PC-3 (cell line): ENCODE measurements around the gene OR13G1. TPM values are rescaled to one million over a fixed set of nuclear protein-coding genes. Genes with fewer than 3 reads are reported as not detected.

Experiments
- ATAC-seq: fragments of 200-7000 bp; cut with Tn5 transposase; 2 replicates; pipeline ENCODE4 v1.9.1; 2020; ENCODE audit warnings: mild to moderate bottlenecking, moderate library complexity
- Bru-seq: library from RNA; stranded (reverse); fragments of 400-500 nt; gene quantifications from one replicate; lab custom pipeline; 2021; lab: Mats Ljungman, UMichigan
- BruChase-seq, 2 experiments: library from RNA; stranded (reverse); fragments of 400-500 nt; gene quantifications; one replicate each; lab custom pipeline; 2021; lab: Mats Ljungman, UMichigan
- BruUV-seq: library from RNA; stranded (reverse); fragments of 400-500 nt; replicated peaks from 2 replicates; lab custom pipeline; 2021; lab: Mats Ljungman, UMichigan
- CTCF ChIA-PET: fragments of 300-600 bp; sonication (Branson Sonifier 250); formaldehyde crosslinking; loops from one replicate; lab custom pipeline; 2022; ENCODE audit warnings: antibody characterized with exemption; lab: Charles Lee
- POLR2A ChIA-PET: fragments of 300-600 bp; sonication (Branson Sonifier 250); formaldehyde crosslinking; loops from one replicate; lab custom pipeline; 2022; ENCODE audit warnings: antibody characterized with exemption; ENCODE audit not compliant: unreplicated experiment; lab: Charles Lee
- DNase-seq: peaks from one replicate; pipeline ENCODE4 v3.0.0-alpha.2; 2015
- H2AFZ ChIP-seq: fragments of 300-600 bp; sonication (generic); 2 replicates; pipeline ENCODE4 v1.6.0; 2016; ENCODE audit warnings: antibody characterized with exemption, low read length
- H3F3A ChIP-seq: fragments of 300-600 bp; sonication (generic); one replicate; pipeline ENCODE4 v1.6.0; 2017; ENCODE audit warnings: antibody characterized with exemption, low read length, control low read depth, mild to moderate bottlenecking; ENCODE audit not compliant: unreplicated experiment
- H3K27ac ChIP-seq: fragments of 300-600 bp; sonication (generic); 2 replicates; pipeline ENCODE4 v1.5.1; 2016; ENCODE audit warnings: mild to moderate bottlenecking, low read length
- H3K27me3 ChIP-seq: fragments of 300-600 bp; sonication (generic); 2 replicates; pipeline ENCODE4 v1.6.1; 2016; ENCODE audit warnings: low read length, mixed read lengths
- H3K36me3 ChIP-seq: fragments of 300-600 bp; sonication (generic); 2 replicates; pipeline ENCODE4 v1.6.1; 2016; ENCODE audit warnings: low read depth, mixed run types, low read length, mixed read lengths
- H3K4me1 ChIP-seq: fragments of 300-600 bp; sonication (generic); 2 replicates; pipeline ENCODE4 v1.5.1; 2016; ENCODE audit warnings: low read length; ENCODE audit not compliant: insufficient read depth
- H3K4me2 ChIP-seq: fragments of 300-600 bp; sonication (generic); 2 replicates; pipeline ENCODE4 v1.6.0; 2016; ENCODE audit warnings: low read length
- H3K4me3 ChIP-seq: fragments of 300-600 bp; sonication (generic); 2 replicates; pipeline ENCODE4 v1.5.1; 2016; ENCODE audit warnings: mild to moderate bottlenecking, low read length, mixed read lengths
- H3K79me2 ChIP-seq: fragments of 300-600 bp; sonication (generic); 2 replicates; pipeline ENCODE4 v1.6.1; 2017; ENCODE audit warnings: low read length, mixed read lengths
- H3K9ac ChIP-seq: fragments of 300-600 bp; sonication (generic); 2 replicates; pipeline ENCODE4 v1.6.0; 2016; ENCODE audit warnings: mild to moderate bottlenecking, low read length
- H3K9me2 ChIP-seq: fragments of 300-600 bp; sonication (generic); replicated peaks from 2 replicates; pipeline ENCODE4 v1.6.1; 2016; ENCODE audit warnings: mixed run types, low read length, mixed read lengths
- H3K9me3 ChIP-seq: fragments of 300-600 bp; sonication (generic); 2 replicates; pipeline ENCODE4 v1.6.1; 2016; ENCODE audit warnings: low read length, mixed read lengths
- H4K20me1 ChIP-seq: fragments of 300-600 bp; sonication (generic); 2 replicates; pipeline ENCODE4 v1.6.1; 2016; ENCODE audit warnings: low read length, mixed read lengths
- EZH2 ChIP-seq: fragments of 300-600 bp; sonication (generic); IDR thresholded peaks from one replicate; pipeline ENCODE4 v1.6.1; 2017; ENCODE audit warnings: antibody characterized with exemption, mild to moderate bottlenecking, low read length; ENCODE audit not compliant: unreplicated experiment
- EZH2phosphoT487 ChIP-seq: fragments of 300-600 bp; sonication (generic); IDR thresholded peaks from 2 replicates; pipeline ENCODE4 v1.6.1; 2018; ENCODE audit warnings: mild to moderate bottlenecking, antibody characterized with exemption, low read length, borderline replicate concordance
- intact Hi-C: fragments of 100-400 bp; cut with micrococcal nuclease; formaldehyde crosslinking; loops from 2 replicates; pipeline ENCODE4 v1.9.0; 2023
- long read RNA-seq: library from polyadenylated mRNA; unstranded; transcript quantifications from one replicate; pipeline ENCODE4 v2.0.0, GENCODE V29; 2021; ENCODE audit not compliant: unreplicated experiment
- total RNA-seq: library from RNA; depleted of rRNA; stranded (reverse); fragments of >200 nt; gene quantifications from 2 replicates; pipeline ENCODE4 v1.2.3, GENCODE V29; 2014; rRNA removed
- TF ChIP-seq, protein P1 (sequence below): fragments of 300-600 bp; sonication (generic); conservative IDR thresholded peaks from 2 replicates; pipeline ENCODE4 v1.5.1; 2017; ENCODE audit warnings: antibody characterized with exemption, low read depth, mild to moderate bottlenecking, low read length

The OR13G1 gene, protein sequence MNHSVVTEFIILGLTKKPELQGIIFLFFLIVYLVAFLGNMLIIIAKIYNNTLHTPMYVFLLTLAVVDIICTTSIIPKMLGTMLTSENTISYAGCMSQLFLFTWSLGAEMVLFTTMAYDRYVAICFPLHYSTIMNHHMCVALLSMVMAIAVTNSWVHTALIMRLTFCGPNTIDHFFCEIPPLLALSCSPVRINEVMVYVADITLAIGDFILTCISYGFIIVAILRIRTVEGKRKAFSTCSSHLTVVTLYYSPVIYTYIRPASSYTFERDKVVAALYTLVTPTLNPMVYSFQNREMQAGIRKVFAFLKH
- total RNA-seq, result not detected in 2 replicates
- Bru-seq, nascent RNA, result not detected
- BruChase-seq, experiment 1, labeled RNA remaining after a 6-hour chase, result not detected
- BruChase-seq, experiment 2, labeled RNA remaining after a 2-hour chase, result not detected
- long read RNA-seq, result 0 reads

DNA sequence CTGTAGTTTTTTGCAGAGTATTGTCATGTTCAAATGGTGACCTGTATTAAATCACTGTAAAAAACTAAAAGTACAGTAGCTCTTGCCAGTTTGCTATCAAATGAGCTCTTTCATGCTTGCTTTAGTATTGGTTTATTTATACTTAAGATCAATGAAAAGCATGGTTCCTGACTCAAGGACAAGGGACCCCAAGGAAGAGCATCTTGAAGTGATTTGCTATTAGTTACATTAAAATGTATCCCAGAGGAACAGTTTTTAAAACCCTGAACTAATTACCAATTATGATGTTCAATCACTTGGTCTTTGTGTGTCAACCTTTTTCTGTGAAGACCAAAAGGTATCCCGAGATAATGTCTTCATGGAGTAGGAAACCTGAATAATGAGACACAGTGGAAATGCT, at the start of gene OR13G1:
Gene OR13G1 (minus strand): TSS at position 101 of the 400 bp plus-strand sequence. CDS start 6,698 bp downstream, outside the sequence.
- no peaks in the 10 kb centered on the region for H3K36me3 ChIP-seq
- H3K9ac ChIP-seq, result no peak within 1 kb of the TSS
- intact Hi-C loops, result loop anchor here (5.0 to 10.0 kb wide), 3 partner anchors 182 to 565 kb away; no protein-coding TSS in a partner anchor
- BruUV-seq, result no TSS peak
- H3K27me3 ChIP-seq, result no peaks in the 10 kb centered on the region
- H3K4me2 ChIP-seq, result no peak within 1 kb of the TSS
- H4K20me1 ChIP-seq, result no peaks in the 10 kb centered on the region
- no peaks in the 10 kb centered on the region for H3K79me2 ChIP-seq
- H2AFZ ChIP-seq, result no peak within 1 kb of the TSS
- H3K27ac ChIP-seq, result no peak within 1 kb of the TSS
- TF ChIP-seq EZH2 (no peak), EZH2phosphoT487 (no peak)
- TF ChIP-seq, protein P1, sequence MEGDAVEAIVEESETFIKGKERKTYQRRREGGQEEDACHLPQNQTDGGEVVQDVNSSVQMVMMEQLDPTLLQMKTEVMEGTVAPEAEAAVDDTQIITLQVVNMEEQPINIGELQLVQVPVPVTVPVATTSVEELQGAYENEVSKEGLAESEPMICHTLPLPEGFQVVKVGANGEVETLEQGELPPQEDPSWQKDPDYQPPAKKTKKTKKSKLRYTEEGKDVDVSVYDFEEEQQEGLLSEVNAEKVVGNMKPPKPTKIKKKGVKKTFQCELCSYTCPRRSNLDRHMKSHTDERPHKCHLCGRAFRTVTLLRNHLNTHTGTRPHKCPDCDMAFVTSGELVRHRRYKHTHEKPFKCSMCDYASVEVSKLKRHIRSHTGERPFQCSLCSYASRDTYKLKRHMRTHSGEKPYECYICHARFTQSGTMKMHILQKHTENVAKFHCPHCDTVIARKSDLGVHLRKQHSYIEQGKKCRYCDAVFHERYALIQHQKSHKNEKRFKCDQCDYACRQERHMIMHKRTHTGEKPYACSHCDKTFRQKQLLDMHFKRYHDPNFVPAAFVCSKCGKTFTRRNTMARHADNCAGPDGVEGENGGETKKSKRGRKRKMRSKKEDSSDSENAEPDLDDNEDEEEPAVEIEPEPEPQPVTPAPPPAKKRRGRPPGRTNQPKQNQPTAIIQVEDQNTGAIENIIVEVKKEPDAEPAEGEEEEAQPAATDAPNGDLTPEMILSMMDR, result no peak
- no peaks in the 10 kb centered on the region for H3K9me2 ChIP-seq
- no peak within 1 kb of the TSS for H3K4me3 ChIP-seq
- ATAC-seq (no peak), DNase-seq (no peak)
- no peaks in the 10 kb centered on the region for H3K4me1 ChIP-seq
- CTCF ChIA-PET, result no interaction called here
- no peaks in the 10 kb centered on the region for H3F3A ChIP-seq
- H3K9me3 ChIP-seq, result no peaks in the 10 kb centered on the region
- POLR2A ChIA-PET, result no interaction called here

DNA sequence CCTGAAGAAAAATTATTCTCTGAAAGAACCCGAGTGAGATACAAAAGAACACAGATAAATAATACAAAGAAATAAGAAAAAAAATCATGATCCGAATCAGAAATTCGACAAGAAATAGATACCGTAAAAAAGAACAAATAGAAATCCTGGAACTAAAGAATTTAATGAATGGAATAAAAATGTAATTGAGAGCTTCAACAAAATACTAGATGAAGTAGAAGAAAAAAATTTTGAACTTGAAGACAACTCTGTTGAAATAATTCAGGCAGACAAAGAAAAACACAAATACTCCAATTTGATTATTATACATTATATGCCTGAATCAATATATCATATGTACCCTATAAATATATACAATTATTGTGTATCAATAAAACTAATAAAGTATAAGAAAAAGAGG, 41.7 kb upstream of the OR13G1 start:
- Histone ChIP-seq H3K9me3 (0 out of 2 replicates have a peak, but pooled peaks cover 10% of the 10 kb centered on the region), H3F3A (no peaks in the 10 kb centered on the region), H3K36me3 (no peaks in the 10 kb centered on the region), H4K20me1 (no peaks in the 10 kb centered on the region), H3K9ac (no peak overlapping the region), H3K4me2 (no peak overlapping the region), H3K4me3 (no peak overlapping the region), H2AFZ (no peak overlapping the region), H3K27me3 (no peaks in the 10 kb centered on the region), H3K79me2 (no peaks in the 10 kb centered on the region), H3K27ac (no peak overlapping the region), H3K9me2 (no peaks in the 10 kb centered on the region), H3K4me1 (no peaks in the 10 kb centered on the region)
- POLR2A ChIA-PET, result no interaction called here
- DNase-seq, result no peak
- CTCF ChIA-PET, result no interaction called here
- intact Hi-C loops, result no loop called here
- BruUV-seq, result no TSS peak
- TF ChIP-seq, protein P1, result no peak
- TF ChIP-seq EZH2phosphoT487, result no peak
- TF ChIP-seq EZH2, result no peak
- no peak for ATAC-seq

DNA sequence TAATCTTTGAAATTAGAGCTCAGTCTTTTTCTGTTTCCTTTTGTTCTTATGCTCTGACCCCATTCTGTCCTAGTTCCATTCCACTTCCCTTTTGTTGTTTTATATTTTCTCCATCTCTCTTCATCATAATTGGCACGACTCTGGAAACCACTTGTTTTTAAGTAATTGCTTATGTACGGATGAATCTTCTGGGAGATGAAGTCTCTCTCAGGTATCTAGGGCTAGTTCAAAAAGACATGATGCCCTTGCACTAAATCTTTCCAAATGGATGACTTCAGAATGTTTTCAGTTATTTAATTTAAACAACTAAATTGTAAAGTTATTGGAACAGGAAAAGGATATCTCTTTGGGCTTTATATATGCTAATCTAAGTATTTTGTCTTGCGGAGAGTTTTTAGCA, 37.0 kb upstream of the OR13G1 start, which contains the start of gene OR6F1:
Gene OR6F1 (minus strand): TSS at position 101 of the 400 bp plus-strand sequence. CDS start 3,891 bp downstream, outside the sequence.
- DNase-seq (no peak), ATAC-seq (no peak)
- H3K36me3 ChIP-seq, result no peaks in the 10 kb centered on the region
- intact Hi-C loops, result no loop called here
- no TSS peak for BruUV-seq
- ChIA-PET CTCF (no interaction called here), POLR2A (no interaction called here)
- H3K4me1 ChIP-seq, result no peaks in the 10 kb centered on the region
- no peak within 1 kb of the TSS for H3K27ac ChIP-seq
- no peaks in the 10 kb centered on the region for H3K27me3 ChIP-seq
- H3K9me3 ChIP-seq, result 0 out of 2 replicates have a peak, but pooled peaks cover 10% of the 10 kb centered on the region
- no peak within 1 kb of the TSS for H2AFZ ChIP-seq
- H3K4me3 ChIP-seq, result no peak within 1 kb of the TSS
- no peaks in the 10 kb centered on the region for H3K79me2 ChIP-seq
- H3K4me2 ChIP-seq, result no peak within 1 kb of the TSS
- no peak for TF ChIP-seq EZH2
- TF ChIP-seq, protein P1, result no peak
- no peak for TF ChIP-seq EZH2phosphoT487
- H3K9me2 ChIP-seq, result no peaks in the 10 kb centered on the region
- H4K20me1 ChIP-seq, result no peaks in the 10 kb centered on the region
- H3F3A ChIP-seq, result no peaks in the 10 kb centered on the region
- H3K9ac ChIP-seq, result no peak within 1 kb of the TSS
